NCI-H187 (cell line): ENCODE measurements around the gene KRIT1.
"Not testable (repeated sequence)": the region's sequence is repeated elsewhere in the genome, so short reads cannot be mapped to it uniquely, and the experiment has no call there.

Experiments used
- DNase-seq, 2 experiments: peaks; one replicate each; lab custom pipeline; 2025; lab: John Stamatoyannopoulos, UW

Gene KRIT1

DNA sequence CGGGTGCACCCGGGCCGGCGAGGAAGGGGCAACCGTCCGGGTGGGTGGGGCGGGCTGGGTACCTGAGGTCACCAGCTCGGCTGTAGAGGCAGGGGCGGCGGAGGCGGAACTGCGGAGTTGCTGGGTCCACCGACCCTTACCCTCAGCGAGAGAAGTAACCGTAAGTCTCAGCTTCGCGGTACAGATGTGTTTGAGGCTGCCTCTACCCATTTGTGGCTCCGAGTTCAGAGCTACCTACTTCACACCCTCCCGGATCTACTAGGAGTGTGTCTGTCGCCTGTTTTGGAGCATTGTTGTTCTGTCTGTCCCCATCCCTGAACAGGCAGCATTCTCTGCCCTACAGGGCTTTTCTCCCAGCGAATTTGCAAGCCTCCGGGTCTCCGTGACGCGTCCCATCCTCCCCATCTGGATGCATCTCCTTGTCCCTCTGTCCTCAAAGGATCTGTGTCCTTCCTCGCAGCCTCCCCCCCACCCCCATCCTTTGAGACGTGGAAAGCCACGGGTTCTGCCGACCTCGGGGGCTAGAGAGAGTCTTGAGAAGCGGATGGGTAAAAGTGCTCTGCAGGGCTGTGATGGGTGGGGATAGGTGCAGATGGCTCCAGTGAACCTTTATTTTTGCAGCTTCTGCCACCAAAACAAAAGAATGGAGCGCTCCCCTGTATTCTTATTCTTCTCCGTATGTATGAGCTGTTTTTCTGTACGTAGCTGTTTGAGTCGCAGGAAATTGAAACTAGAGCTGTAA lies 817 bp upstream of the KRIT1 start:
- DNase-seq = peak in 1 of 2 experiments; percentile 38

DNA sequence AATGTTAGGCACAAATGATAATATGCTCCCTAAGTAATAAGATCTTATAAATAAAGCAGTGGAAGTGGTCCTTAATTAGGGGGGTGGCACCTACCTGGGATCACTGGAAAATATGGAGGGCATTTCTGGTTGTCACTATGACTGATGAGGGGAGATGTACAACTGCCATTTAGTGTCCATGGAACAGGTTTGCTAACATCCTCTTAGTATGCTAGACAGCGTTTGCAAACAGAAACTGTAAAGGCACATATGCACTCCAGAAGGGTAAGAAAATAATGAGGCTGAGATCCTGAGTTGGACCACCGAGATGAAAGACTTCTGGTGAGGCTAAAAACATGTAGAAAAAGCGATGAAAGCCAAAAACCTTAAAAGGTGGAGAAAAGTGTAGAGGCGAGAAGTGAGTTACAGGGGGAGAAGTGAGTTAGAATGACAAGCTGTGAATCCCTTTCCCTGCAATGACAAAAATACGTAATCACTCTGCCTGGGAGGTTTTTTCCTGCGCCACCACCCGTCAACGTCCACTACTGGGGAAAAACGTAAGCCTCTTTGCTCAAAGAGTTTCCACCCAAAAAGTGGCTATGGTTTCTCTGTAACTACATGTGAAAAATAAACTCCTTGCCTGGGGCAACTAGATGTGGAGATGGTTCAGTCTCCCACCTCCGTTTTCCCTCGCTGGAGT lies 767 bp downstream of the KRIT1 start:
- no peak for DNase-seq

DNA sequence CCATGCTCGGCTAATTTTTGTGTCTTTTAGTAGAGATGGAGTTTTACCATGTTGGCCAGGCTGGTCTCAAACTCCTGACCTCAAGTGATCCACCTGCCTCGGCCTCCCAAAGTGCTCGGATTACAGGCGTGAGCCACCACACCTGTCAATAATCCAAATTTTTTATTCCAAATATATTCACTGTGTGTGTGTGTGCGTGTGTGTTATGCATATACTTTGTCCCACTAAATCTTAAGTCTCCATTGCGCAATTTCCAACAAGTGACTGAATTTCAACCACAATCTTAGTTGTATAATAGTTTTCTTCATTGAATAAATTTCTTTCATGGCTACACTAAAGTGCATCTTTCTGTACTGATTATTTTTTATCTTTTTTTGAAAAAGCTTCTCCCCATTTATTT lies 2.7 kb downstream of the KRIT1 start:
- DNase-seq = no peak

- DNase-seq = no peak
These were observed 15.2 kb downstream of the KRIT1 start for GRCh38 chr7:92230547-92230946.

GRCh38 chr7:92228742-92229141 lies 17.0 kb downstream of the KRIT1 start:
- DNase-seq = no peak

DNA sequence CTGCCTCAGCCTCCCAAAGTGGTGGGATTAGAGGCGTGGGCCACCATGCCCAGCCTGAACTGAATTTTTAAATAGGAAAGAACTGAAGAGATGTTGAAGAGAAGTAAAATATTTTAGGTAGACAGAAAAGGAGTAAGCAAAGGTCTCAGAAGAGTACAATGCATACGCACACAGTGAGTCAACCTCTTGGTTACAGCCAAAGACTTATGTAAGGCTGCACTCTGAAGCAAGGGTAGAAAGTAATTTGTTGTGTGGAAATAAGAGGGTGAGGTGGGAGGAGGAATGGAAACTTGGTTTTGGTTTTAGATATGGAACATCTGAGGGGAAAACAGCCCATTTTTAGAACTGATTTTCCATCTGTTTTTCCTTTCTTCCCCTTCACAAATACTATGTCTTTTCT lies 17.6 kb downstream of the KRIT1 start:
- no peak for DNase-seq

GRCh38 chr7:92226981-92227380 lies 18.7 kb downstream of the KRIT1 start:
- no peak for DNase-seq

GRCh38 chr7:92221766-92222165 lies 23.9 kb downstream of the KRIT1 start:
- no peak for DNase-seq

- DNase-seq = no peak
These were observed 39.0 kb downstream of the KRIT1 start for GRCh38 chr7:92206672-92207071.

DNA sequence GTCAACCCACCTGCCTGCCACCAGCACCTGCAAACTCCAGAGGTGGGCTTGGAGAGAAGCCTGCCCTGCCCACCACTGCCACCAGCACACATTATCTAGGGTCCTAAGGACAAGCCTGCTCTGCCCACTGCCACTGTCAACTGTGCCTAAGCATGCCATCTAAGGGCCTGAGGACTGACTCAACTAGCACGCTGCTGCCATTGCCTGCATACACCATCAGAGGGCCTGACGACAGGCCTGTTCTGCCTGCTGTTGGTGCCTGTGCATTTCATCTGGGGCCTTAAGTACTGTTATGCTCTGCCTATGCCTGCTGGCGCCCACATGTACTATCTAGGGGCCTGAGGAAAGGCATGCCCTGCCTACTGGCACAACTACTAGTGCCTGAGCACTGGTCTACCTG lies 39.7 kb downstream of the KRIT1 start:
- DNase-seq = no peak

- DNase-seq = no peak
These were observed 44.9 kb downstream of the KRIT1 start for GRCh38 chr7:92200791-92201190.

DNA sequence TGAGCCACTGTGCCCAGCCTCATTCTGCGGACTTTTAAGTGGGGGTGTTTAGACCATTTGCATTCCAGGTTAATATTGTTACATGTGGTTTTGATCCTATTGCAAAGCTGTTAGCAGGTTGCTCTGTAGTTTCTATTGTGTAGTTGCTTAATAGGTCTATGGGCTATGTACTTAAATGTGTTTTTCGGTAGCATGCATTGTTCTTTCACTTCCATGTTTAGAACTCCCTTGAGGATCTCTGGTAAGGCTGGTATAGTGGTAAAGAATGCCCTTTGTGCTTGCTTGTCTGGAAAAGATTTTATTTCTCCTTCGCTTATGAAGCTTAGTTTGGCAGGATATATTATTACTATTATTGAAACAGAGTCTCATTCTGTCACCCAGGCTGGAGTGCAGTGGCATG lies 53.4 kb downstream of the KRIT1 start:
- no peak for DNase-seq

GRCh38 chr7:92189246-92189645 lies 56.5 kb downstream of the KRIT1 start:
- not testable (repeated sequence) for DNase-seq

DNA sequence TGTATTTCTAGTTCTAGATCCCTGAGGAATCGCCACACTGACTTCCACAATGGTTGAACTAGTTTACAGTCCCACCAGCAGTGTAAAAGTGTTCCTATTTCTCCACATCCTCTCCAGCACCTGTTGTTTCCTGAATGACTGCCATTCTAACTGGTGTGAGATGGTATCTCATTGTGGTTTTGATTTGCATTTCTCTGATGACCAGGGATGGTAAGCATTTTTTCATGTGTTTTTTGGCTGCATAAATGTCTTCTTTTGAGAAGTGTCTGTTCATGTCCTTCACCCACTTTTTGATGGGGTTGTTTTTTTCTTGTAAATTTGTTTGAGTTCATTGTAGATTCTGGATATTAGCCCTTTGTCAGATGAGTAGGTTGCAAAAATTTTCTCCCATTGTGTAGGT lies 61.4 kb downstream of the KRIT1 start:
- DNase-seq = not testable (repeated sequence)

DNA sequence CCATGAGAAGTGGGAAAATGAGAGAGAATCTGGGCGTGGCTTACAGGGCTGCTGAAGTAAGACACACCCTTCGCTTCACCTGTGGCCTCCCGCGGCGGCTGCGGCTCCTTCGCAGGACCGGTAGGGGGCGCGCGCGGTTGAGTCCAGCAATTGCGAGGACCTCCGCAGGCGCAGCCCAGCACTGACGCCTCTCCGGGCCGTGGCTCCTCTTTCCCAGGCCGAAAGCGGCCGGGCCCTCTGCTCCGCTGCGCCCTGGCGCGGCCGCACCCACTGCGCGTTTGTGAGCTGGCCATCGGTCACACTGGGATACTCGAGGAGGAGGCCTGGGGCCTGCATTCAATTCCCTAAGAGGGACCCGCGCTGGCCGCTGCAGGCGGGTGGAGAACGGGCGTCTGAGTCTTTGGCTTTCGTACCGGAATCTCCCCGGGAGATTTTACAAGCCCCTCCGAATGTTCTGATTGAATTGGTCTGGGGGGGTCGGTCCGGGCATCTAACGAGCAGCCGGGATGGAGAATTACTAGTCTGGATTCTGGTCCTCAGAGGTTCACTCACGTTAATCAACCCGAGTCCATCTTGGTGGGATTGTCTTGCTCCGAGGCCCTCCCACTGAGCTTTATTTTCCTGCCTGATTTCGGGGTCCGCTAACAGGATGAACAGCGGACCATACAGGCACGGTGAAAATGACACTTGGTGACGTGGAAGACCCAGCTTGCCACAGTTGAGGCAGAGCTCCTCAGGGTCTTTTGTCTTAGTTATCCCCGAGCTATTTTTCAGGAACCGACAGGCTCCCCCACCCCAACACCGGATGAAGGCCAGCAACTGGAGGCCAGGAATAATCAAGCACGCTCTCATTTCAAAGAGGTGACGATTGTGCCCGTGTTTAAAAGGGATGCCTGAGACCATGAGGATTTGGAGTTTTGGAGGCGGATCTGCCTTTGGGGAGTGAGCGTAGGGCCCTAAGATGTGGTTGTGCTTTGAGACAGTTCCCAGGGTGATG lies 66.5 kb downstream of the KRIT1 start, which contains the start of gene LRRD1:
LRRD1 (minus strand) TSS at position 215 of the 997 bp plus-strand sequence. CDS start 13,940 bp downstream, outside the sequence.
- DNase-seq = peak; percentile 45 to 52

- no peak for DNase-seq
These were observed 68.4 kb downstream of the KRIT1 start for GRCh38 chr7:92177362-92177761.

GRCh38 chr7:92169529-92169928 lies 76.2 kb downstream of the KRIT1 start:
- not testable (repeated sequence) for DNase-seq

- DNase-seq = no peak
These were observed 84.4 kb downstream of the KRIT1 start for GRCh38 chr7:92161271-92161670.

DNA sequence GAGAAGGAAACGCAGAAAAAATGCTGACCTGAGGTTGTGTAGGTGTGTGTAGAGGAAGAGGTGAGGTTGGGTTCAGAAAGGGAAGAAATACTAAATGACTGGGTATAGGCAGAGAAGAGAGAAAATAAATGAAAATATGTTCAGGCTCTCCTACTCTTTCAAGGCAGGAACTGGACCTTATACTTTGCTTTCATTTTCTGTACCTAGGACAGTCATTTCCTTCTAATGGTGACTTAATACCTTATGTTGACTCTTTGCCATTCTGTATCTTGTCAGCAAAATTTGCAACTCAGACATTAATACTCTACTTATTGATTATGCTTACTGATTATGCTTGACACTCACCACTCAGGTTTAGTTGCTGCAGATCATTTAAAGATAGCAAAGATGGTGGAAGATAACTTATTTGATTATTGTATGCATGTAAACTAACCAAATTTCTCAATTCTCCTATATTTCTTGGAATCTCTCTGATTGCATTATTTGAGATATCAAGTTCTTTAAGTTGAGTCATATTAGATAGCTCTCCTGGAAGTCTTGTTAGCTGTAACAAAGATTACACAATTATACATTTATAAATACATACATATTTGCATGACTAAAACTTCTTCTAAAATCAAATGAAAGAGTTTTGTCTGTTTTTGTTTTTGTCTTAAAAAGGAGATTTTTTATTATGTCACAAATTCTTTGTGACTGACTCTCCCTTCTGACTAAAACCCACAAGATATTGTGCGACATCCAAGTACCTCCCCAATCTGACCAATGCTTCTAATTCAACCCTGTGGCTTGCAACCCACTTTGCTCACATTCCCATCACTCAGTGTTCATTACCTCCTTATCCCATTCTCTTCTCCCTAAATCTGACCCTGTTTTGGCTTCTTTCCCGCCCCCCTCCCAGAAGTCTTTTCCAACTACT lies 86.8 kb downstream of the KRIT1 start:
- DNase-seq = no peak

DNA sequence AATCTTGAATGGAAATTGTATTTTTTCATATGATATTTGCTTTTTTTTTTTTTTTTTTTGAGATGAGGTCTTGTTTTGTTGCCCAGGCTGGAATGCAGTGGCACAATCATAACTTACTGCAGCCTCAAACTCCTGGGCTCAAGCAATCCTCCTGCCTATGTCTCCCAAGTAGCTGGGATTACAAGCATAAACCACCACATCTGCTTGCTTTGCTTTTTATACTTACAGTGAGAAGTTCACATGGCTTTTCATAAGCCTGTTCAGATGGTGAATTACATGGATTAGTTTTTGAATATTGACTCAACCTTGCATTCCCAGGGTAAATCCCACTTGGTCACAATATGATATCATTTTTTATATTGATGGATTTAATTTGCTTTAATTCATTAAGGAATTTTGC lies 88.7 kb downstream of the KRIT1 start:
- no peak for DNase-seq

DNA sequence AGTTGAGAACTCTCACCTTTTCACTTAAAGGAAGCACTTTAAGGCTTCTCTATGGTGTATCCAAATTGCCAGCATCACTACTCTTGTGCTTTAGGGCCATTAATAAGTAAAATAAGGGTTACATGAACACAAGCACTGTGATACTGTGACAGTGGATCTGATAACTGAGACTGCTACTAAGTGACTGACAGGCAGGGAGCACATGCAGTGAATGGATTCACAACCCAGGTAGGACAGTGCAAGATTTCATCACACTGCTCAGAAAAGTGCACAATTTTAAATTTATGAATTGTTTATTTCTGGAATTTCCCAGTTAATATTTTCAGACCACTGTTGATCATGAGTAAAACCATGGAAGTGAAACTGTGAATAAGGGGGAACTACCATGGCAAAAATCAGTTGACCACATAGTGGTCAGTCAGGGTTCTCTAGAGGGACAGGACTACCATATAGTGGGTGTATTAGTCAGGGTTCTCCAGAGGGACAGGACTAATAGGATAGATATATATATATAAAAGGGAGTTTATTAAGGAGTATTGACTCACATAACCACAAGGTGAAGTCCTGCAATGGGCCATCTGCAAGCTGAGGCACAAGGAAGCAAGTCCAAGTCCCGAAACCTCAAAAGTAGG lies 90.5 kb downstream of the KRIT1 start:
- no peak for DNase-seq
